Endometrial microvascular endothelial cells (primary cell): Measurements from ENCODE around the gene CATSPERD. TPM values are rescaled to one million over a fixed set of nuclear protein-coding genes. Genes with fewer than 3 reads are reported as not detected.
"Not testable (repeated sequence)": the region's sequence is repeated elsewhere in the genome, so short reads cannot be mapped to it uniquely, and the experiment has no call there.

ENCODE experiments used
- in situ Hi-C: cut with HindIII; loops from 2 replicates; pipeline ENCODE4 v1.10.0; 2017; ENCODE audit warnings: low sequenced_read_pairs, low pct_unique_long_range_greater_than_20kb; ENCODE audit errors: inconsistent ontology term
- total RNA-seq: library from RNA; depleted of rRNA; stranded (reverse); fragments of >200 nt; gene quantifications from one replicate; pipeline ENCODE4 v1.2.3, GENCODE V29; 2015; ENCODE audit errors: inconsistent ontology term

The CATSPERD gene
- total RNA-seq, 1 donor from 2014 or later = not detected

- in situ Hi-C loops = no loop called here
Measured at GRCh38 chr19:5718037-5718578, 2.3 kb upstream of the CATSPERD start.

GRCh38 chr19:5718579-5719273 is 1.7 kb upstream of the CATSPERD start:
- in situ Hi-C loops = no loop called here

GRCh38 chr19:5719274-5719960 is 1.0 kb upstream of the CATSPERD start:
- in situ Hi-C loops = no loop called here

- in situ Hi-C loops = no loop called here
Measured at GRCh38 chr19:5727453-5728050, 7.1 kb downstream of the CATSPERD start.

- in situ Hi-C loops = not testable (repeated sequence)
Measured at GRCh38 chr19:5733172-5733571, 12.7 kb downstream of the CATSPERD start.

GRCh38 chr19:5738423-5738822 is 18.0 kb downstream of the CATSPERD start:
- in situ Hi-C loops = no loop called here

- in situ Hi-C loops = no loop called here
Measured at GRCh38 chr19:5742051-5742450, 21.6 kb downstream of the CATSPERD start.

GRCh38 chr19:5743630-5744029 is 23.2 kb downstream of the CATSPERD start:
- in situ Hi-C loops = no loop called here

- in situ Hi-C loops = not testable (repeated sequence)
Measured at GRCh38 chr19:5744999-5745398, 24.6 kb downstream of the CATSPERD start.

GRCh38 chr19:5748920-5749319 is 28.5 kb downstream of the CATSPERD start:
- in situ Hi-C loops = not testable (repeated sequence)

- in situ Hi-C loops = no loop called here
Measured at GRCh38 chr19:5749505-5749904, 29.1 kb downstream of the CATSPERD start.

- in situ Hi-C loops = no loop called here
Measured at GRCh38 chr19:5751709-5752108, 31.3 kb downstream of the CATSPERD start.

- in situ Hi-C loops = no loop called here
Measured at GRCh38 chr19:5753743-5754142, 33.3 kb downstream of the CATSPERD start.

- in situ Hi-C loops = no loop called here
Measured at GRCh38 chr19:5762608-5763217, 42.3 kb downstream of the CATSPERD start.

GRCh38 chr19:5765220-5765619 is 44.8 kb downstream of the CATSPERD start:
- in situ Hi-C loops = no loop called here

- in situ Hi-C loops = no loop called here
Measured at GRCh38 chr19:5767949-5768348, 47.5 kb downstream of the CATSPERD start.

- in situ Hi-C loops = no loop called here
Measured at GRCh38 chr19:5772416-5772815, 52.0 kb downstream of the CATSPERD start.

GRCh38 chr19:5773276-5773675 is 52.8 kb downstream of the CATSPERD start:
- in situ Hi-C loops = no loop called here

GRCh38 chr19:5774921-5775320 is 54.5 kb downstream of the CATSPERD start:
- in situ Hi-C loops = no loop called here
